Heart right ventricle (tissue), 16 donors: Measurements from ENCODE around the gene LMTK2. TPM values are rescaled to one million over a fixed set of nuclear protein-coding genes. Genes with fewer than 3 reads are reported as not detected.

ENCODE experiments used
- ATAC-seq, 8 donors: fragments of 200-7000 bp; cut with Tn5 transposase; one replicate each; pipeline ENCODE4 v1.9.1; 2020; ENCODE audit warnings: mild to moderate bottlenecking in 8 of 8, moderate library complexity in 8 of 8, moderate number of reproducible peaks in 1 of 8
- DNase-seq, 2 donors: peaks; one replicate each; pipeline ENCODE4 v3.0.0-alpha.2; 2020
- H3K27ac ChIP-seq, 10 donors: fragments of 200-600 bp; sonication (generic) in 2 of 10; one replicate each; pipeline versions ENCODE4 v1.5.0 to v1.8.0; 2020 to 2022; ENCODE audit warnings: mild to moderate bottlenecking in 3 of 10
- H3K27me3 ChIP-seq, 7 donors: fragments of 200-600 bp; one replicate each; pipeline ENCODE4 v1.8.0; 2021 to 2022; ENCODE audit warnings: mild to moderate bottlenecking in 2 of 7
- H3K36me3 ChIP-seq, 9 donors: fragments of 200-600 bp; sonication (generic) in 1 of 9; one replicate each; pipeline versions ENCODE4 v1.5.0 to v1.8.0; 2020 to 2022; ENCODE audit warnings: mild to moderate bottlenecking in 2 of 9
- H3K4me1 ChIP-seq, 9 donors: fragments of 200-600 bp; sonication (generic) in 1 of 9; one replicate each; pipeline versions ENCODE4 v1.5.0 to v1.8.0; 2020 to 2022; ENCODE audit warnings: mild to moderate bottlenecking in 4 of 9
- H3K4me3 ChIP-seq, 10 donors: fragments of 200-600 bp; sonication (generic) in 2 of 10; one replicate each; pipeline versions ENCODE4 v1.5.0 to v1.8.0; 2020 to 2022; ENCODE audit warnings: mild to moderate bottlenecking in 7 of 10, moderate library complexity in 2 of 10
- H3K9me3 ChIP-seq, 11 donors: fragments of 200-600 bp in 10 of 11; sonication (generic) in 2 of 11; one replicate each; pipeline versions ENCODE4 v1.5.0 to v1.8.0; 2013 to 2022; ENCODE audit warnings: mild to moderate bottlenecking in 2 of 11, control low read depth in 1 of 11, moderate library complexity in 1 of 11
- CTCF ChIP-seq, 9 donors: fragments of 200-600 bp; sonication (generic) in 2 of 9; IDR thresholded peaks; one replicate each; pipeline versions ENCODE4 v1.5.0 to v1.8.0; 2021 to 2022; ENCODE audit warnings: antibody characterized with exemption in 9 of 9, mild to moderate bottlenecking in 5 of 9, moderate library complexity in 1 of 9
- WGBS, 2 donors: extraction: QIAGEN DNeasy Blood & Tissue Kit; methylation state at CpG; one replicate each; pipeline ENCODE4 v1.1.7; 2013; ENCODE audit warnings: inconsistent platforms in 1 of 2; 5-methylcytosine and 5-hydroxymethylcytosine counted together
- intact Hi-C, 10 donors: fragments of 100-400 bp; cut with DNase I; formaldehyde crosslinking; loops; one replicate each; pipeline versions ENCODE4 v1.11.1 to v1.14.2; 2022
- polyA plus RNA-seq, 2 donors: library from polyadenylated mRNA; stranded (reverse); fragments of 200-250 nt; gene quantifications; one replicate each; pipeline ENCODE4 v1.2.3, GENCODE V29; 2013
- total RNA-seq, 10 donors: library from RNA; stranded (reverse); fragmentation: NEBNext Ultra II Directional in 3 of 10; extraction: Animal tissue kit (Norgen Biotek cat#: 25700) in 3 of 10; gene quantifications; one replicate each; pipeline versions ENCODE4 v1.2.1 to v1.2.4, GENCODE V29; 2021 to 2023
- donor health status: Arrhythmogenic right ventricular cardiomyopathy.
- donor health status: ischemic (EF 13 %, LVEDD 7.1; RV severe dilation, severe dysfunction).
- donor health status: healthy with polysubstance abuse.
- donor health status: DM: no; HTN: yes; CAD: no.
- donor health status: DM: no; HTN: no; CAD: no.
- donor health status: ischemic (EF 25% LVEDD 6.9; RV normal size, moderate dysfunction).
- donor health status: ischemic (EF 25% LVEDD 5.7; RV mildly dilated, moderate dysfunction).
- donor health status: healthy.
- donor health status: DM: yes; HTN: yes; CAD: no.
- donor health status: Ischemic cardiomyopathy.
- donor health status: ischemic (EF 35%, LVEDD 5.7; RV mildly dilated, moderate dysfunction).
- donor health status: nonischemic (EF 11% LVEDD 7.7; RV severe dilation, severe dysfunction).
- donor health status: DM: yes; HTN: yes; CAD: no.
- donor health status: PGD.
- donor health status: ischemic (EF 29% LVEDD 5.4; RV normal size, mild dysfunction).
- donor health status: nonischemic (EF 23%, LVEDD 6.1; RV moderate dilation, normal function).

The LMTK2 gene
- total and polyA plus RNA-seq, 12 donors = 2.9 to 50.2 (median 27.0) TPM

- TF ChIP-seq CTCF (IDR thresholded peaks at IDR 0.05) = no peak
- 39 to 44% methylated on average over 11 of the region's 11 CpGs for WGBS, 2 donors
- Histone ChIP-seq H3K27me3 (peaks cover 0 to 8% (median 0%) of the 10 kb centered on the region in 7 donors), H3K4me3 (peak overlapping the region in 6 of 10 donors; percentile 0 to 29 (median 20)), H3K27ac (peak overlapping the region in 9 of 10 donors; percentile 3 to 84 (median 55)), H3K9me3 (no peaks in the 10 kb centered on the region), H3K36me3 (no peaks in the 10 kb centered on the region), H3K4me1 (peaks cover 6 to 49% (median 37%) of the 10 kb centered on the region in 9 donors)
- DNase-seq (peak in 1 of 2 donors; percentile 58), ATAC-seq (peak in 6 of 8 donors; percentile 44 to 72 (median 58))
- intact Hi-C loops = loop anchor here in 1 of 10 donors (10.0 kb wide), 1 partner anchor 134 kb away; no protein-coding TSS in a partner anchor
These were observed 3.8 kb downstream of the LMTK2 start for GRCh38 chr7:98110249-98111022.

GRCh38 chr7:98112077-98112476, 5.4 kb downstream of the LMTK2 start:
- H3K4me3 ChIP-seq = no peak overlapping the region
- no peak overlapping the region for H3K27ac ChIP-seq
- no peaks in the 10 kb centered on the region for H3K36me3 ChIP-seq
- no peak for DNase-seq
- no peak for TF ChIP-seq CTCF (IDR thresholded peaks at IDR 0.05)
- no peaks in the 10 kb centered on the region for H3K9me3 ChIP-seq
- no peak for ATAC-seq
- WGBS, 2 donors = 84 to 87% methylated on average over 4 of the region's 4 CpGs
- H3K4me1 ChIP-seq = peaks cover 6 to 56% (median 43%) of the 10 kb centered on the region in 9 donors
- intact Hi-C loops = loop anchor here in 1 of 10 donors (10.0 kb wide), 1 partner anchor 133 kb away; no protein-coding TSS in a partner anchor
- H3K27me3 ChIP-seq = peaks cover 0 to 8% (median 0%) of the 10 kb centered on the region in 7 donors

DNA sequence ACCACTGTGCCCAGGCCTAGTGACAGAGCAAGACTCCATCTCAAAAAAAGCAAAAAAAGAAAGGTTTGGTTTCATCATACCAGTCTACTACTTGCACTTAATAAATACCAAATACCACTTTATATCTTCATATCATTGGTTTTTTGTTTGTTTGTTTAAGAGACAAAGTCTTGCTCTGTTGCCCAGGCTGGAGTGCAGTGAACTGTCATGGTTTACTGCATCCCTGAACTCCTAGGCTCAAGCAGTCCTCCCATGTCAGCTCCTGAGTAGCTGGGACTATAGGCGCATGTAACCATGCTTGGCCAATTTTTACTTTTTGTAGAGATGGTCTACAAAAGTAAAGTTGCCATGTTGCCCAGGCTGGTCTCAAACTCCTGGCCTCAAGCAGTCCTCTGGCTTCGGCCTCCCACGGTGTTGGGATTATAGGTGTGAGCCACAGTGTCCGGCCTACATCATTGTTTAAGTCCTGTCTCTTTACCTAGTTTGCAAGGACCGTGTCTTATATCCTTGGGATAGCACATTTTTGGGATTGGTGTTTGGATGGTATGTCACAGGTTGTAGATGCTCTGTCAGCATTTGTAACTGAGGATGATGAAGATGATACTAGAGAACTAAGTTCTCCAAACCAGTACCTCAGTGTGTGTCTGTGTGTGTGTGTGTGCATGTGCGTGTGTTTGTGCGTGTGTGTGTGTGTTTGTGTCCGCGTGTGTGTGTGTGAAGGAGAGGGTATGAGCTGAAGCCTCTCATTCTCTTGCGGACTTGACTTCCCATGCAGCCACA, 9.3 kb downstream of the LMTK2 start:
- no peak for TF ChIP-seq CTCF (IDR thresholded peaks at IDR 0.05)
- H3K9me3 ChIP-seq = no peaks in the 10 kb centered on the region
- H3K36me3 ChIP-seq = no peaks in the 10 kb centered on the region
- H3K27ac ChIP-seq = no peak overlapping the region
- H3K4me3 ChIP-seq = no peak overlapping the region
- H3K27me3 ChIP-seq = peaks cover 0 to 8% (median 0%) of the 10 kb centered on the region in 7 donors
- intact Hi-C loops = loop anchor here in 1 of 10 donors (10.0 kb wide), 1 partner anchor 129 kb away; no protein-coding TSS in a partner anchor
- no peak for ATAC-seq
- no peak for DNase-seq
- peaks cover 0 to 45% (median 31%) of the 10 kb centered on the region in 9 donors for H3K4me1 ChIP-seq
- WGBS, 2 donors = 94 to 96% methylated on average over 10 of the region's 10 CpGs
